DOHH2 (cell line): Measurements from ENCODE around the gene CCDC7.

Experiments
- CTCF ChIP-seq: fragments of 200-600 bp; sonication (generic); IDR thresholded peaks from one replicate; pipeline ENCODE4 v1.5.1; 2014; ENCODE audit warnings: antibody characterized with exemption, mild to moderate bottlenecking, low read depth, low read length; ENCODE audit not compliant: poor library complexity, severe bottlenecking
- EZH2phosphoT487 ChIP-seq: fragments of 200-600 bp; sonication (generic); IDR thresholded peaks from 2 replicates; pipeline ENCODE4 v1.6.1; 2017; ENCODE audit warnings: borderline replicate concordance, mild to moderate bottlenecking, antibody characterized with exemption, low read length, moderate library complexity, mixed read lengths

DNA sequence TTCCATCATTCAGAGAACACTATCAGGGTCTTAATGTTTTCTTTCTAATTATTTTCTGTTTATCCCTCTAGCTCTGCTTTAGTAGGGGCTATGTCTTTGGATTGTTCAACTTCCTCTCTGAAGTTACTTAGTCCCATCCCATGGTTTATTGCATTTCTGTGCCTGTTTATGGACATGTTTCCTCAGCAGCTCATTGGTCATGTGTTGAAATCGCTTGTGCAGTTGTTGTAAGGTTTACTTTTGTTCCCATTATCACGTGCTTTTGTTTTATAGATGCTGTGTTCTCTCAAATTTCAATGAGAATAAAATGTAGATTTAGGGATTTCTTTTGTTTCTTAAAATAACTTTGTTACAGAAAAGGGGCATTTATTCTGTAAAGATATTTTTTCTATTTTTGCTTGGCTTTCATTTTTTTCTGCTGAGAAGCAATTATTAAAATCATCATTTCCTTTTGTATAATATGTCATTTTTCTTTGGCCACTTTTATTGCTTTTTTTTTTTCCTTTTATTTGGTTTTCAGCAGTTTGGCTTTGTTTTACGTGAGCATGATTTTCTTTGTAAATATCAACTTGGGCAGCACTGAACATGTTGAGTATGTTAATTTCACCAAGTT is 110.9 kb downstream of the CCDC7 start:
- TF ChIP-seq EZH2phosphoT487 (no peak), CTCF (no peak)
